Transverse colon (tissue), 4 donors: Measurements from ENCODE around the gene TRIB2.

ENCODE experiments used
- CTCF ChIP-seq, 5 experiments: fragments of 200-600 bp in 3 of 5; fragments of 450-650 bp in 2 of 5; sonication (generic) in 3 of 5; IDR thresholded peaks; 1 replicate in 2 of 5; 2 replicates in 3 of 5; pipeline ENCODE4 v1.5.1; 2016 to 2017; ENCODE audit warnings: antibody characterized with exemption in 5 of 5, inconsistent platforms in 3 of 5, mild to moderate bottlenecking in 2 of 5, moderate library complexity in 1 of 5
- EP300 ChIP-seq: sonication (generic); formaldehyde crosslinking; IDR thresholded peaks from one replicate; pipeline ENCODE4 v1.6.1; 2017; ENCODE audit warnings: antibody characterized with exemption, low read depth
- POLR2A ChIP-seq: fragments of 450-650 bp; IDR thresholded peaks from one replicate; pipeline ENCODE4 v1.6.1; 2016; ENCODE audit warnings: antibody characterized with exemption, mild to moderate bottlenecking, moderate library complexity
- POLR2AphosphoS5 ChIP-seq, 3 donors: sonication (generic); formaldehyde crosslinking; IDR thresholded peaks; one replicate each; pipeline ENCODE4 v1.6.1; 2016; ENCODE audit warnings: antibody characterized with exemption in 3 of 3

GRCh38 chr2:12715258-12716031, 1.3 kb upstream of the TRIB2 start:
- TF ChIP-seq EP300 = no peak
- TF ChIP-seq CTCF (IDR thresholded peaks at IDR 0.05) = no peak
- TF ChIP-seq POLR2A = no peak
- no peak for TF ChIP-seq POLR2AphosphoS5 (IDR thresholded peaks at IDR 0.05)
